Transverse colon (tissue), 4 donors: ENCODE measurements around the gene SCYL1.

ENCODE experiments used
- CTCF ChIP-seq, 5 experiments: fragments of 200-600 bp in 3 of 5; fragments of 450-650 bp in 2 of 5; sonication (generic) in 3 of 5; IDR thresholded peaks; 1 replicate in 2 of 5; 2 replicates in 3 of 5; pipeline ENCODE4 v1.5.1; 2016 to 2017; ENCODE audit warnings: antibody characterized with exemption in 5 of 5, inconsistent platforms in 3 of 5, mild to moderate bottlenecking in 2 of 5, moderate library complexity in 1 of 5
- EP300 ChIP-seq: sonication (generic); formaldehyde crosslinking; IDR thresholded peaks from one replicate; pipeline ENCODE4 v1.6.1; 2017; ENCODE audit warnings: antibody characterized with exemption, low read depth
- POLR2AphosphoS5 ChIP-seq, 3 donors: sonication (generic); formaldehyde crosslinking; IDR thresholded peaks; one replicate each; pipeline ENCODE4 v1.6.1; 2016; ENCODE audit warnings: antibody characterized with exemption in 3 of 3

DNA sequence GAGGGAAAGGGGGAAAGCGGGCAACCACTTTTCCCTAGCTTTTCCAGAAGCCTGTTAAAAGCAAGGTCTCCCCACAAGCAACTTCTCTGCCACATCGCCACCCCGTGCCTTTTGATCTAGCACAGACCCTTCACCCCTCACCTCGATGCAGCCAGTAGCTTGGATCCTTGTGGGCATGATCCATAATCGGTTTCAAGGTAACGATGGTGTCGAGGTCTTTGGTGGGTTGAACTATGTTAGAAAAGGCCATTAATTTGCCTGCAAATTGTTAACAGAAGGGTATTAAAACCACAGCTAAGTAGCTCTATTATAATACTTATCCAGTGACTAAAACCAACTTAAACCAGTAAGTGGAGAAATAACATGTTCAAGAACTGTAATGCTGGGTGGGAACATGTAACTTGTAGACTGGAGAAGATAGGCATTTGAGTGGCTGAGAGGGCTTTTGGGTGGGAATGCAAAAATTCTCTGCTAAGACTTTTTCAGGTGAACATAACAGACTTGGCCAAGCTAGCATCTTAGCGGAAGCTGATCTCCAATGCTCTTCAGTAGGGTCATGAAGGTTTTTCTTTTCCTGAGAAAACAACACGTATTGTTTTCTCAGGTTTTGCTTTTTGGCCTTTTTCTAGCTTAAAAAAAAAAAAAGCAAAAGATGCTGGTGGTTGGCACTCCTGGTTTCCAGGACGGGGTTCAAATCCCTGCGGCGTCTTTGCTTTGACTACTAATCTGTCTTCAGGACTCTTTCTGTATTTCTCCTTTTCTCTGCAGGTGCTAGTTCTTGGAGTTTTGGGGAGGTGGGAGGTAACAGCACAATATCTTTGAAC is 19.2 kb upstream of the SCYL1 start:
- TF ChIP-seq CTCF (IDR thresholded peaks at IDR 0.05) (no peak), POLR2AphosphoS5 (IDR thresholded peaks at IDR 0.05) (peak; percentile 84 to 98 (median 94)), EP300 (no peak)
